Measurements from ENCODE around the gene CMTM6. TPM values are rescaled to one million over a fixed set of nuclear protein-coding genes. Genes with fewer than 3 reads are reported as not detected.
"Not testable (repeated sequence)": the region's sequence is repeated elsewhere in the genome, so short reads cannot be mapped to it uniquely, and the experiment has no call there.

The CMTM6 gene
- total RNA-seq, 1 experiment from 2014 or later = 144 TPM

- DNase-seq (ENCODE audit: low read depth) = no peak
Measured at GRCh38 chr3:32499585-32499984, 3.1 kb downstream of the CMTM6 start.

GRCh38 chr3:32498992-32499391, 3.7 kb downstream of the CMTM6 start:
- DNase-seq (ENCODE audit: low read depth) = no peak

DNA sequence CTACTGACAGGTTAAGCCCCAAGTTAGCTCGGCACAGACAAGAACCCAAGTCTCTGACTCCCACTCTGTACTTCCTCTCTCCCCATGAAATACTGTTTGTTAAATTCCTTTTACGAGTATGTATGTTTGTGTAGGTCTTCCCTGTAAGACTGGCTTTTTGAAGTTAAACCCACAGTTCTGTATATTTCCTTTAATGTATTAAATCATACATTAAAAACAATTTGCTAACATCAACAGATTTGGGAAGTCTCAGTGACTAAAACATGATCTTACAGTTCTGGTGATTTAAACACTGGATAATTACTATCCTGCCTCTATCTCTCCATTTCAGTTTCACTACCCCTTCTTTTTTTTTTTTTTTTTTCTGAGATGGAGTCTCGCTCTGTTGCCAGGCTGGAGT, 4.4 kb downstream of the CMTM6 start:
- DNase-seq (ENCODE audit: low read depth) = no peak

DNA sequence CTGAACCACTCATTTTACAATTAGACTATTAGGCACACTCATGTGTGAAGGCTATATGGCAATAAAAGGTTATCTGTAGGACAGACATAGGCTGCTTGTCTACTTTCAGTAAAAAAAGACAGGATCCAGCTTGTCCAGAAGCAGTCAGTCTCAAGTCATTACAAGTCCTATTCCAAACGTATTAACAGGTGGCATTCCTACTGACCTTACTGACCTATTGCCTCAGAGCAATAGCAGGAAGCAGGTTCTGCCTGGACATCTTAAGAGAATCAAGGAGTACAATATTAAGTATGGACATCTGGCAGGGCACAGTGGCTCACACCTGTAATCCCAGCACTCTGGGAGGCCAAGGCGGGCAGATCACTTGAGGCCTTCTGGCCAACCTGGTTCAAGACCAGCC, 7.0 kb downstream of the CMTM6 start:
- DNase-seq (ENCODE audit: low read depth) = no peak

DNA sequence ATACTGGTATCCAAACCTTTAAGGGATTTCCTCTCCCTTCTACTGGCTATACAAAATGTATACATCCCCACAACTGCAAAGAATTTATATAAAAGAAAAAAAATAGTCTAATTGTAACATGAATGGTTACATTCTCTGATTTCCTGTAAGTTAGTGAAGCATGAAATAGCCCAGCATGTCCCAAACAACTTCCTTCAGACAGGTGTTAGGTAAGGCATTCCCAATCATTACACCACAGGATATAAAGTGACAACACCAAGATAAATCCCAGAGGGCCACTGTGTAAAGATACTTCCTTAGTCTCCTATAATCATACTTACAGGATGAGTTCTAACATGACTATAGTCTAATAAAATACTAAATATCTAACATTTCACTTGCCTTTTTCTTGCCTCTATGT, 7.6 kb downstream of the CMTM6 start:
- DNase-seq (ENCODE audit: low read depth) = no peak

DNA sequence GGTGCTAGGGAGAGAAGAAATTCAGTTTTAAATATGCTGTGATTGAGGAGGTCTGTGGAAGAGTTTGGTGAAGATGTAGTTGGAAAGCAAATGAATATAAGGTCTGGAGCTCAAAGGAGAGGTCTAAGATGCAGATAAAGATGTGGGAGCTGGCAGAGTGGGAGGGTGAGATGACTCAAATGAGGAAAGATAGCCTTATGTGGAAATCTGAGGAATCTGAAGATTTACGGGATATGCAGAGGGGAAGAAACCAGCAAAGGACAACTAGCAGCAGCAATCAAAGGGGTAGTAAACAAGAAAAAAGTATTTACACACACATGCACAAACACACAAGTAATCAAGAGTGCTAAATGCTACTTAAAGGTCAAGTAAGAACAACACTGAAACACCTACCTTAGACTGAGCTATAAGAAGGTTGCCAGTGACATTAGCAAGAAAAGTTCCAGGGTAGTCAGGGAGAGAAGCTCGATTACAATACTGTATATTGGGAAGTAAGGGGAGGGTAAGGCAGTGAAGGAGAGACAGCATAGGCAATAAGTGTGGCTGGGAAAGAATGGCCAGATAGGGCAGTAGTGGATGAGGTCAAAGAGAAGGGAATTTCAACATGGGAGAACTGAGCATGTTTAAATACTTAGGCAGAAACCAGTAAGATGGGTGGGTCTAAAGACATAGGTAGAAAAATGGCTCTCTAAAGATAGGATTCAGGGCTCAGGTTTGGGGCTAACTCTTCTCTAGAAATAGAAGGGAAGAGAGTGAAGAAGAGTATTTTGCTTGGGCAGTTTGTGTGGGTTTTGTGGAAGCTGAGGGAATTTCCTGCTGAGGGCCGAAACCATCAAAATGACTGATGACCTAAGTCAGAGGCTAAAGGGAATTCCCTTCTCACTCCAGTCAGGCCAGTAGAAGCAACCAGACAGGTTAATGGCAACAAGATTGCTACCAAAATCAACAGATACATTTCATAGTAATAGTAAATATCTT, 8.9 kb downstream of the CMTM6 start:
- peak; percentile 48 for DNase-seq (ENCODE audit: low read depth)

GRCh38 chr3:32492684-32493436, 9.8 kb downstream of the CMTM6 start:
- peak; percentile 19 for DNase-seq (ENCODE audit: low read depth)

DNA sequence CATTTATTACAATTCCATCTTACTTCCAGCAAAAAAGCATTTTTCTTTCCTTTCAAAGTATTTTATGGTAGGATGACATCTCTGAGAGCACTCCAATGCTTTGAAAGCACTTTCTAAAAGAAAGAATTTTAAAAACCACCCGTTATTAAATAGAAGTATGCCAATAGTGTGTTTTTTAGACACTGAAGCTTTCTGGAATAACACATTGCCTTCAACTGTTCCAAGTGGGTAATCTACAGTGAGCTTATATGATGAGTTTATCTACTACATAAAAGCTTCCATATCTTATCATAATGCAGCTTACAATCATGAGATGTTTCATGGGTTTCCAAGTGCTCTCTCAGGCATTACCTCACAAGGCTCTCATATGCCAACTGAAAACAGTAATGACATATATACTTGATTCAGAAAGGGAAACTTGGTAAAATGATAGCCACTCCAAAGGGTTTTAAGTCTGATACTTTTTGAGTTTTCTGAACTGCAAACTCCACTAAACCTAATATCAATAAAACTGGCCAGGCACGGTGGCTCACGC, 14.1 kb downstream of the CMTM6 start:
- DNase-seq (ENCODE audit: low read depth) = no peak

- no peak for DNase-seq (ENCODE audit: low read depth)
Measured at GRCh38 chr3:32487781-32488473, 14.7 kb downstream of the CMTM6 start.

- DNase-seq (ENCODE audit: low read depth) = no peak
Measured at GRCh38 chr3:32484436-32484835, 18.2 kb downstream of the CMTM6 start.

DNA sequence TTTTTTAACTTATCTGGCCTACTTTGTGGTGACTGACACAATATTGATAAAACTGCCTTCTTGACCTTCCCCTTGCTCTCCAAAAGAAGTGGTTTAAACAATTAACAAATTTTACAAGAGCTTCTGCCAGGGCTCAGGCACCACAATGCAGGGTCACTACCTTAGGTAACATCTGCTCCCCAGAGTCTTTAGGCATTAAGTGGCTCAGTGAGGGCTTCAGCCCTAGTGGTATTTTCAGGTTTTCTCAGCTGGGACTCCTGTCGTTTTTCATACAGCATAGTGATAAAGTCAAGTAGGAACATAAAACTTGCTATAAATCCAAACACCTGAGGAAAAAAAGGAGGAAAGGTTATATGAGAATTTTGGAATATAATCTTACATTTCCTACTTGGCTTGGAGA, 18.9 kb downstream of the CMTM6 start:
- DNase-seq (ENCODE audit: low read depth) = no peak

- no peak for DNase-seq (ENCODE audit: low read depth)
Measured at GRCh38 chr3:32482693-32483092, 20.0 kb downstream of the CMTM6 start.

- DNase-seq (ENCODE audit: low read depth) = no peak
Measured at GRCh38 chr3:32481791-32482631, 20.6 kb downstream of the CMTM6 start.

- DNase-seq (ENCODE audit: low read depth) = no peak
Measured at GRCh38 chr3:32480604-32481003, 22.0 kb downstream of the CMTM6 start.

GRCh38 chr3:32474201-32474600, 28.5 kb downstream of the CMTM6 start:
- DNase-seq (ENCODE audit: low read depth) = no peak

DNA sequence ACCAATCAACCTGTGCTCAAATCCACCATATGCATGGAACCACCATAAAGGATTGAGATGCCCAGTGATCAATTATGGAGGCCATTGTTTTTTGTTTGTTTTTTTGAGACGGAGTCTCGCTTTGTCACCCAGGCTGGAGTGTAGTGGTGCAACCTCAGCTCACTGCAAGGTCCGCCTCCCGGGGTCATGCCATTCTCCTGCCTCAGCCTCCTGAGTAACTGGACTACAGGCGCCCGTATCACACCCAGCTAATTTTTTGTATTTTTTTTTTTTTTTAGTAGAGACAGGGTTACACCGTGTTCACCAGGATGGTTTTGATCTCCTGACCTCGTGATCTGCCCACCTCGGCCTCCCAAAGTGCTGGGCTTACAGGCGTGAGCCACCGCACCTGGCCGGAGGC, 30.5 kb downstream of the CMTM6 start:
- not testable (repeated sequence) for DNase-seq (ENCODE audit: low read depth)

DNA sequence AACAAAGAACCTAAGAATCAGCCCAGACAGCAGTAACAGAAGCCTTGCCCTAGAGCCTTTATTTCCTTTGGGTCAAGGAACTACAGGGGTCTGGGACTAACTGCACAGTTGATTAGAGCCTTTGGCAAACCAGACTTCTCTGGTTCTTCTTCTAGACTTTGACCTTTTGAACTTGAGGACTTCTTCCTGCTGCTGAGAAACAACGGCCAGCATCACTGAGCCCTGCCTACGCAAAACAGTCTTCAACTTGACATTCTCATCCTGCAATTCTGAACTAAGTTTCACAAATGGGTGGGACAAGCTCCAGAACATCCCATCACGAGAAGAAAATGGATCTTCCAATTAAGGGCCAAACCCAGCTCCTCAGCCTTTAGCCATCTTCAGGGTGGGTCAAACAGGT, 31.4 kb downstream of the CMTM6 start:
- DNase-seq (ENCODE audit: low read depth) = no peak

- DNase-seq (ENCODE audit: low read depth) = no peak
Measured at GRCh38 chr3:32470362-32470761, 32.3 kb downstream of the CMTM6 start.

- peak; percentile 12 for DNase-seq (ENCODE audit: low read depth)
Measured at GRCh38 chr3:32469151-32469874, 33.3 kb downstream of the CMTM6 start.

DNA sequence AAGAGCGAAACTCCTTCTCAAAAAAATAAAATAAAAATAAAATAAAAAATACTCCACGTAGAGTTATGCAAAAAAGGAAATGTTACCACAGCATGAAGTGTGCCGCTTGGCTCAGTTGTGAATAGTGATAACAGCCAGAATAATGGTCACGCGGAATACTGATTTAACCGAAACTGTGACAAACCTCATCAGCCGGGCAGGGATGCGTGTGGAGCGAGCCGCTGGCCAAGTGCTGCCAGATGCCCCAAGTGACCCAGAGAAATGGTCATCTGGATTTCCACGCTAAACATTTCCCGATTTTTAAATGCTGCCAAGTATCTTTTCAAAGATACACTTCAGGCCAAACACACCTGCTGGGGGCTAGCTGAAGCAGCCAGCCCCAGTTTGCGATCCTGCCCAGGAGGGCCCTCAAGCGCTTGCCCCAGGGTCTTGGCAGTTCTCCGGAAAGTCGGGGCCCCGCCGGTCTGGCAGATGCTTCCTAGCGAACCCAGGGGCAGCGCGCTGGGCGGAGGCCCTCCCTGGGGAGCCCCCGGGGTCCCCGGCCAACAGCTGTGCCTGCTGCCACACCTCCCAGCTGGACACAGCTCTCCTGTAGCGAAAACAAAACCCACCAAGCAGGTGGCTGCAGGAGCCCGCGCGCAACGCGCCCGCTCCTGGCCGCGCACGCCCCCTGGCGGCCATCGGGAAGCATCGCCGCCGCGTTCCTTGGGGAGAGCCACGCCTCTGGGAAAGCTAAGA, 35.1 kb downstream of the CMTM6 start:
- DNase-seq (ENCODE audit: low read depth) = peak; percentile 56

All from M059J (cell line).